ENCODE measurements around the gene C2CD5.

DNA sequence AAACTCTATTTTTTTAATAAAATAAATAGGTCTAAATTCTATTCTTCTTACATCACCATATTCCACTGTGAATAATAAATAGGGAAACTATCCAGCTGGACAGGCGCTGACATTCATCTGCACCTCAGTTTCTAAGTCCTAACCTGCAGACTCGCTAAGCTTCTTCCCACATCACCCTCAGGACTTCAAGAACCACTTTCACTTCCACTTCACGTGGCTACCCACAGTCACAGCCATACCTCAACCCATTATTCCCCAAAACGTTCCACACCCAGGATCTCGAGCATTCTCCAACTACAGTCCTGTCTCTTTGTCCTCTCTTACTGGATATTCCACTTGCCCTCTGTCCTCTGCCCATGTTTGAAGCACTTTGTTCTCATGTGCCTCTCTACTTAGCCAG lies 71.1 kb downstream of the C2CD5 start:
- TF ChIP-seq, protein P1, sequence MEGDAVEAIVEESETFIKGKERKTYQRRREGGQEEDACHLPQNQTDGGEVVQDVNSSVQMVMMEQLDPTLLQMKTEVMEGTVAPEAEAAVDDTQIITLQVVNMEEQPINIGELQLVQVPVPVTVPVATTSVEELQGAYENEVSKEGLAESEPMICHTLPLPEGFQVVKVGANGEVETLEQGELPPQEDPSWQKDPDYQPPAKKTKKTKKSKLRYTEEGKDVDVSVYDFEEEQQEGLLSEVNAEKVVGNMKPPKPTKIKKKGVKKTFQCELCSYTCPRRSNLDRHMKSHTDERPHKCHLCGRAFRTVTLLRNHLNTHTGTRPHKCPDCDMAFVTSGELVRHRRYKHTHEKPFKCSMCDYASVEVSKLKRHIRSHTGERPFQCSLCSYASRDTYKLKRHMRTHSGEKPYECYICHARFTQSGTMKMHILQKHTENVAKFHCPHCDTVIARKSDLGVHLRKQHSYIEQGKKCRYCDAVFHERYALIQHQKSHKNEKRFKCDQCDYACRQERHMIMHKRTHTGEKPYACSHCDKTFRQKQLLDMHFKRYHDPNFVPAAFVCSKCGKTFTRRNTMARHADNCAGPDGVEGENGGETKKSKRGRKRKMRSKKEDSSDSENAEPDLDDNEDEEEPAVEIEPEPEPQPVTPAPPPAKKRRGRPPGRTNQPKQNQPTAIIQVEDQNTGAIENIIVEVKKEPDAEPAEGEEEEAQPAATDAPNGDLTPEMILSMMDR (IDR thresholded peaks at IDR 0.05) = no peak
- TF ChIP-seq POLR2A (IDR thresholded peaks at IDR 0.05) = no peak

Measured in transverse colon (tissue), 3 donors.